ENCODE results near the gene OXNAD1.

Gene OXNAD1

DNA sequence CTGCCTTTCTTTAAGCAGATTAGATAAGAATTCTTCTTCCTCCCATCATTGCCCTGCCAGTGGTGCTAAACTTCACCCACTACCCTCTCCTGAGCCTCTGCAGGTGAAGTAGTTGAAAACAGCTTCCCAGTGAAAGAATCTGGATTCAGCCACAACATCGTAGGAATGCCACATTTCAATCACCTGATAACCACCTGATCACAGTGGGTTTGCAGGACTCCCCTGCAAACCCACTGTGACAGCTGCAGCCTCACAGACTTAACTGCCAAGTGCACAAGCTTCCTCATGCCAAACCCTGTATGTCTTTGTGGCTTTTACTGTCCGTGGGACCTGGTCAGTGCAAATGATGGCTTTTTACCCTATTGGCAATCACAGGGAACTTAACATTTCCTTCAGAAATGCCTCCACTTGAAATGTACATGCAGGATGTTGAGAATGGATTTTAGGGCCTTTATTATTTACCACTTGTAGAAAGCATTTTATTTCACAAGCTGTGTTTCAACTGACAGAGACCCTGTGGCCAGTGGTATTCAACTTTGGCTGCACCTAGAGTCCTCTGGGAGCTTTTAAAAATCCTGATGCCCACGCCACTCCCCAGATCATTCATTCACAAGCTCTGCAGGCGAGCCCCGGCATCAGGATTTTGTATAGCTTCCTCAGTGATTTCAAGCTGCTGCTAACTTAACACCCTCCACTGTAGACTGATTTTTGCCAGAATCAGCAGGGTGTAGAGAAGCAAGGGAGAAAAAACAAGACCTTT is 49.1 kb downstream of the OXNAD1 start:
- no peak for TF ChIP-seq POLR2A (IDR thresholded peaks at IDR 0.05; ENCODE audit: low read depth, low read length)
- DNase-seq (ENCODE audit: insufficient read length, low spot score) (no peak), FAIRE-seq (no peak)

DNA sequence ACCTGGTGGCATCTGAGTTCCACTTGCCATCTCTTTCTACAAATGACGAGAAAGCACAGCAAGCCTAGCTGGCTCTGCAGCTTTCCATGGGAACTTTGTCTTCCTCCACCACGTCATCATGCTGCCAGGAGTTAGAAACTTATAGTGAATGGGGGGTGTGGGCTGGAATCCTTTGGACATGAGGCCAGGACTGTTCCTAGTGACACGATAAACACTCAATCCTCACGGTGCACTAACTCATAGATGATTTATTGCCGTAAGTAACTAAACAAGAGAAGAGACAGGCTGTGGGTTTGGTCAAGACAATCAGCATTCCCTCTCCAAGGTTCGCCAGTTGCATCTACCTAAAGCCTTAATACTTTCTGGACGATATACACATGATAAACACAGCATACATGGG is 50.6 kb downstream of the OXNAD1 start:
- TF ChIP-seq POLR2A (IDR thresholded peaks at IDR 0.05; ENCODE audit: low read depth, low read length): no peak
- FAIRE-seq (no peak), DNase-seq (ENCODE audit: insufficient read length, low spot score) (no peak)

DNA sequence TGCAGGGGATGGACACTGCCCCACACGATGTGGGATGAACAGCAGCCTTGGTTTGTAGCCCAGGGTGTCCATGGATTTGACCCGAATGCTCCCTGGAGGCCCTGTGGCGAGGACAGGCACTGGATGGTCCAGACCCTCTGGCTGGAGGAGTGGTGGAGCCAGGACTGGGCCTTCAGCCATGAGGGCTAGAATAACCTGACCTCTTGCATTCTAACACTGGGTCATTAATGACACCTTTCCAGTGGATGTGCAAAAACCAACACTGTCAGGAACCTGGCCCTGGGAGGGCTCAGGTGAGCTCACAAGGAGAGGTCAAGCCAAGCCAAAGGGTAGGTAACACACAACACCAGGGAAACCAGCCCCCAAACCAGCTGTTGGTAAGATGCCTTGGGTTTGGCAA is 51.4 kb downstream of the OXNAD1 start:
- no peak for FAIRE-seq
- no peak for DNase-seq (ENCODE audit: insufficient read length, low spot score)
- TF ChIP-seq POLR2A (IDR thresholded peaks at IDR 0.05; ENCODE audit: low read depth, low read length): no peak

DNA sequence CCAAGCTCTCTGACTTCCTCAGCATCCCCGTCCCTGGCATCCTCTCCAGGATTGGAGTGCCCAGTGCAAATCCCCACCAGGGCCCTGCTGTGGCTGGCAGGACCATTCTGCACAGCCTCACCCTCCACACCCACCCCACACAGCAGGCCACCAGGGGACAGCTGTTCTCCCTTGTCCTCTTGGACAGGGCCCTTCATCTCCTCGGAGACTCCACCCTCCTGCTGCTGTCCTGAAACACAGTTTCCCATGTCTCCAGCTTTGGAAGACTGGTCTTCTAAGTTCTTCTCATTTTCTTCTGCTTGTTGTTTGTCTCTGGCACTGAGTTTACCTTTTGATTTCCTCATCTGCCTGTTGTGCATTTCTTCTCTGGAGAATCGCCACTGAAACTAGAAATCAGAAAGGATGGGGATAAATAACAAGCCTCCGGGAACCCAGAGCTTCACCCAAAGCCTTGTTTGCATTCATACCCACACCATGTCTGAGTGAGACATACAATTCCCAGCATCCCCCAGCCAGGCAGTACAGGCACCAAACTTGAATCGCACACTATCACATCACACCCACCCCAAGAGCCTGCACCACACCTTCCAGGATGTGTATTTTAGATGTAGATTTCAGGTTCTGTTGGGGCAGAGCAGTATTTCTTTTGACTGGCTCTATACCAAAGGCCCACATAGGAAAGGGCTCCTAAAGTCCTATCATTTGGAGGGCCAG is 52.0 kb downstream of the OXNAD1 start:
- FAIRE-seq: no peak
- DNase-seq (ENCODE audit: insufficient read length, low spot score): no peak
- TF ChIP-seq POLR2A (IDR thresholded peaks at IDR 0.05; ENCODE audit: low read depth, low read length): no peak

DNA sequence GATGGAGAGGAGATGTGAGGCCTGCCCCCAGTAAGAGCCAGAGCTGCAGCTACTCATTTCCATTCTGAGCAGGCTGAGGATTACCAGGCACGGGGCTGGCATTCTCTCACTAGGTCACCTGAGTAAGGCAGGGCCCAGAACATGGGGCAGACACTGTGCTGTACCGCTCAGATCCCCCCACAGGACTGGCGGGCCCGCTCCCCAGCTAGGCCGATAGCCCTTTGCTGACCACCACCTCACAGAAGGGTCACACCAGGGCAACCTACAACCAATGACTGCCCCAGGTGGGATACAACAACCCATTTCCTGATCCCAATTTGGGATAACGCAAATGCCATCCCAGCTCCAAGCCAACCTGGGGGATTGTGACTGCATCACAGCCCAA is 52.5 kb downstream of the OXNAD1 start:
- no peak for FAIRE-seq
- no peak for DNase-seq (ENCODE audit: insufficient read length, low spot score)
- no peak for TF ChIP-seq POLR2A (IDR thresholded peaks at IDR 0.05; ENCODE audit: low read depth, low read length)

DNA sequence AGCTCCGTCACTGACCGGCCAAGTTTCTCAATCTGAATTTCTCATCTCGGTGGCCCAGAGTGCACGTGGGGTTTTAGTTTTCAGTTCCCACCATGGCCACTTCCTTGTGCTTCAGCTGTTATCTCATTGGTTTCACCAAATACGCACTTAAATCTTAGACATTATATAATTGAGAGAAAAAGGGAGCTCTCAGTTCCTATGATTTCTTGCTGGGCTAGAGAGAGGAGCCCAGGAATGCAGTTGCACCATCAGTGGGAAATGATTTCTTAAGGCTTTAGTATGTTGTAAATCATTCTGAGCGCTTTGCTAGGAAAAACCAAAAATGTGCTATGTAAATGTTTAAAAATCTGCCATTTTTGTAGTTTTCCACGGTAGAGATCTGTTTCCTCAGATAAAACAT is 53.2 kb downstream of the OXNAD1 start:
- FAIRE-seq (no peak), DNase-seq (ENCODE audit: insufficient read length, low spot score) (no peak)
- TF ChIP-seq POLR2A (IDR thresholded peaks at IDR 0.05; ENCODE audit: low read depth, low read length): no peak

DNA sequence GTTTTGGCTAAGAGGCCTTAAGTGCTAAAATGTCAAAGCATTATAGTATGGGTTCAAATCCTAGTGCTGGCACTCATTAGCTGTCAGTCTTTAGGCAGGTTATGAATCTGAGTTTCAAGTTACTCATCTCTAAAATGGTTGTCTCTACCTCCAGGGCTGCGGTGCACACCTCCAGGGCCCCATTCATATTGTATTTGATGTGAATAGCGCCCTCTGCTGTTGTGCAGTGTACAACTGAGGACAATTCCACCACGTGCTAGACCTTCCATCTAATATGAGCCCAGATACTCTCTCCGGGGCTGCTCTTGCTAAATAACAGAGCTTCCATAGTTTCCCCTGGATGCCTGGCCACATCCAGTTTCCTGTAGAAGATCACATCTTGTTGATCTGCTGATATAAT is 54.3 kb downstream of the OXNAD1 start:
- no peak for TF ChIP-seq POLR2A (IDR thresholded peaks at IDR 0.05; ENCODE audit: low read depth, low read length)
- no peak for FAIRE-seq
- peak; percentile 13 for DNase-seq (ENCODE audit: insufficient read length, low spot score)

DNA sequence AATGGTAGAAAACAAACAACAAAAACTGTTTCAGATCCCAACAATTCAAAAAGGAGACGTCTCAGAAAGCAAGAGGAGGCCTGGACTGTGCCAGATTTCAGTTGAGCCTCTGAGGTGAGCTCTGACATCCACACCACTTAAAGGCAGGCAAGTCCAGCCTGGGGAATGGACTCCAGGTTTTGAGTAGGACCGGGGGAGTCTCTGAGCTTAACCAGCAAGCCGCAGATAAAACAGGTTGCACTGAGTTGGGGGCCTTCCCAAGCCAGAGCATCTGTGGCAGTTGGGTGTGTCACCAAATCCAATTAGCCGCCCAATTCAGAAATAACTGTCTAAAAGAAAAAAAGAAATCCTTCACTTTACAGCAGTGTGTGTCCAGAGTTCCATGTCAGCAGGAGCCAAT is 54.7 kb downstream of the OXNAD1 start:
- no peak for TF ChIP-seq POLR2A (IDR thresholded peaks at IDR 0.05; ENCODE audit: low read depth, low read length)
- no peak for FAIRE-seq
- no peak for DNase-seq (ENCODE audit: insufficient read length, low spot score)

DNA sequence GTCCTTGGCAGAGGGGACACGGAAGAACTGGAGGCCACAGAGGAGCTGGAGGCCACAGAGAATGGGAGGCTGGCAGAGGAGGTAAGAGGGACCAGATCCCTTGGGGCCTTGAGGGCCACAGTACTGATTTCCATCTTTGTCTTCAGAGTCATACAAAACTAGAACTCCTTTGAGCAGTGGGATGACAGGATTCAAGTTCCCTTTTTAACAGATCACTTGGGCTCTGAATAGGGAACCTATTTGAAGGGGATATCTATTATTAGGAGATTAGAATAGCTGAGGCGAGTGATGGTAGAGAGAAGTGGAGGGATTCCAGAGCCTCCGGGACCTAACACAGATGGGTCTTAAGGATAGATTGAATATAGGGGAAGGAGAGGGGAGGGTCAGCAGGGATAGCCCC is 55.7 kb downstream of the OXNAD1 start:
- DNase-seq (ENCODE audit: insufficient read length, low spot score) (no peak), FAIRE-seq (no peak)
- no peak for TF ChIP-seq POLR2A (IDR thresholded peaks at IDR 0.05; ENCODE audit: low read depth, low read length)

DNA sequence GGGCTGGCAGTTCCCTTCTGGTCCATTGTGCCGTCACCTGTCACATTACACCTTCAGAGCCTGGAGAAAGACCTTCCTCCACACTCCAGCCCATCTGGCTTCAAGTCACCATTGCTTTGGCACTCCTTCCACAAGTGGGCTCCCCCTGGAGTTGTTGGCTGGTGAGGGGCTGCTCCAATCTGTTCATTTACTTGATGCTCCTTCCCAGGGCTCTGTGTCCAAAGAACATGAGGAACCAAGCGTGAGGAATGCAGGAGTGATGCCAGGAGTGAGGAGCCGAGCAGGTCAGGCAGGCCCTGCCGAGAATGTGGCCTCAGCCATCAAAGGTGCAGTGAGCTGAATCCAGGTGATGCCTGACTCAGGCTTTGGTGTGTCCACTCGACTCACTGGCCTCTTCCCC is 57.2 kb downstream of the OXNAD1 start:
- FAIRE-seq: no peak
- DNase-seq (ENCODE audit: insufficient read length, low spot score): no peak
- TF ChIP-seq POLR2A (IDR thresholded peaks at IDR 0.05; ENCODE audit: low read depth, low read length): no peak

DNA sequence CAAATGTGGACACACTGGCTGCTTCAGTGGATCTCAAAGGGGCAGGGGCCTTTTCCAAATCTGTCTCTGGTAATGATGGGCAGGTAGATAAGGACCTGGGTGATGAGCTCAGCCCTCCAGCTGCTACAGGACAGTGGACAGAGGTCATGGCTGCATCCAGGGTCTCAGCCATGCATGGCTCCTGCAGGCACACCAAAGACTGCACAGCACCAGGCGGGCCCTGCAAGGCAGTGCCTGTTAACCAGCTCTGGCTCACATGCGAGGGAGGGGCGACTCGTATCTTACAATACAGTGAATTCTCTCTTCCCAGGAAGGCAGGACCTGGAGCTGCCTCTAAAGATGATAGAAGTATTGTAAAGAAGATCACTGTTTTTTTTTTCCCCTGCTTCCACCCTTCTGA is 58.7 kb downstream of the OXNAD1 start:
- no peak for TF ChIP-seq POLR2A (IDR thresholded peaks at IDR 0.05; ENCODE audit: low read depth, low read length)
- DNase-seq (ENCODE audit: insufficient read length, low spot score): no peak
- no peak for FAIRE-seq

DNA sequence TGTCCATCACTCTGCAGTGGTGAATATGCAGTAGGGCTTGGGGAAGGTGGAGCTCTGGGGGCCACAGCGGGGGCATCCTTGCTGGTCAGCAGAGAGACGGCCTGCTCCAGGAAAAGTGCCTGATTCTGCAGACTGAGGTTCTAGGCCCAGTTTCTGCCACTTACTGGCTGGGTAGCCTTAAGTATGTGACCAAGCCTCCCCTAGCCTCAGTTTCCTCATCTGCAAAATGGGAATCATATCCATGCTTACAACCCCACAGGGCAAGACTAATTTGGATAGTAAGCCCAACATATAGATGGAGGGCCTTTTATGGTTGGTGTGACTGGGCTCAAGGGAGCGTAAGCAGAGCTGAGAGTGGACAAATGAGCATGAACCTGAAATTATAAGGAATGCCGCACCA is 60.8 kb downstream of the OXNAD1 start:
- FAIRE-seq (no peak), DNase-seq (ENCODE audit: insufficient read length, low spot score) (no peak)
- no peak for TF ChIP-seq POLR2A (IDR thresholded peaks at IDR 0.05; ENCODE audit: low read depth, low read length)

DNA sequence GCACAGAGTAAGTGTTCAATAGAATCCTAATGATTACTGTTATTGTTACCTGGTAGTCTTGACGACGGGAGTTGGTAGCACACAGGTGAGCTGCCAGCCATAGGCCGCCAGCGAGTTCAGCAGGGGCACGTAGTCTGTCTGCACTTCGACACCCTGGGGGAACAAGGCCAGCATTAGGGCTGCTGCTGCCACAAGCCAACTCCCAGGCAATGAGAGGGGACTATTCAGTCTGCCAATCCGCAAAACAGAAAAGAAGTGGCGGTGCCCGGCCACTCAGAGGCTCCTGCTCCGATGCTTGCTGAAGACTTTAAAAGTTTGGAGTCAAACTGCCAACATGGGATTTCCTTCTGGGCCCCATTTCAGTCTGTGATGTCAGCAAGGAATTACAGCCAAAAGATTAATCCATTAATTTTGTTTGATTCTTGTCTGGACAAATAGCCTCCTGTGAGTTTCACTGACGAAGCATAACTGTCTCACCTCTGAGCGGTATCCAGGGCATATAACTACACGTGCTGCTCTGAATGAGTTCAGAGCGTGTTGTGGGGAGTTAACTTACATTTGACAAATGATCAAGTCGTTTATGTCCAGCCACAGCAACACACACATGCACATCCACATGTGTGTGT is 61.8 kb downstream of the OXNAD1 start:
- DNase-seq (ENCODE audit: insufficient read length, low spot score) (no peak), FAIRE-seq (no peak)
- no peak for TF ChIP-seq POLR2A (IDR thresholded peaks at IDR 0.05; ENCODE audit: low read depth, low read length)

DNA sequence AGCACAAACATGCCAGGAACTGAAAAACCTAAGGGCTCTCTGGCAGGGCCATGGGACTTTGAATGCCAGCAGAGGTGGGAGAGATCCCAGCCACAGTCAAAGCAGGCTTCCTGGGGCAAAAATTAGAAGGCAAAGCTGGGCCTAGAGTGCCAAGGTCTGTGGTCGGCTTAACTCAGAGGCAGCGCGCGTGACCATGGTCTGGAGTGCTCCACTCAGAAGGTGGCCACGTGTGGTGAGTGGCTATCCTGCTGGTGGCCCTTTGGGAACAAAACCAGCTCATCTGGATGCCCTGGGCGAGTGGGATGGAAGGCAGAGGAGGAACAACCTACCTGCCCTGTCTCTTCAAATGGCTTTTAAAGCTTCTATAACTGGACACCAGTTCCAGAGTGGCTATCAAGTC is 63.1 kb downstream of the OXNAD1 start:
- DNase-seq (ENCODE audit: insufficient read length, low spot score) (no peak), FAIRE-seq (no peak)
- no peak for TF ChIP-seq POLR2A (IDR thresholded peaks at IDR 0.05; ENCODE audit: low read depth, low read length)
